C1 segment of cervical spinal cord (tissue), 14 donors: ENCODE data around the gene RBM11.
"Not testable (repeated sequence)": the region's sequence is repeated elsewhere in the genome, so short reads cannot be mapped to it uniquely, and the experiment has no call there.

Experiments used
- DNase-seq, 14 donors: peaks; one replicate each; lab custom pipeline; 2025; lab: John Stamatoyannopoulos, UW

The RBM11 gene

GRCh38 chr21:14215971-14216641, at the start of gene RBM11:
TSS of gene RBM11 (plus strand) at chr21:14216157. CDS start at chr21:14216187, 30 bp downstream.
- DNase-seq = peak in 11 of 14 donors; percentile 5 to 64 (median 34)

GRCh38 chr21:14166463-14167223, 49.3 kb upstream of the RBM11 start:
- DNase-seq = not testable (repeated sequence)

- no peak for DNase-seq
Observed at GRCh38 chr21:14206222-14206621, 9.7 kb upstream of the RBM11 start.

- DNase-seq = no peak
Observed at GRCh38 chr21:14210738-14211137, 5.2 kb upstream of the RBM11 start, which contains the start of gene LIPI. TSS of gene LIPI (minus strand) at chr21:14210955. CDS start at chr21:14210845, 110 bp downstream.

GRCh38 chr21:14213164-14213563, 2.8 kb upstream of the RBM11 start:
- no peak for DNase-seq

- no peak for DNase-seq
Observed at GRCh38 chr21:14223365-14223764, 7.4 kb downstream of the RBM11 start.

- no peak for DNase-seq
Observed at GRCh38 chr21:14229399-14229798, 13.4 kb downstream of the RBM11 start.

GRCh38 chr21:14235101-14235500, 19.1 kb downstream of the RBM11 start:
- DNase-seq = no peak

GRCh38 chr21:14236180-14236579, 20.2 kb downstream of the RBM11 start:
- DNase-seq = no peak

GRCh38 chr21:14239281-14239680, 23.3 kb downstream of the RBM11 start:
- no peak for DNase-seq

GRCh38 chr21:14241297-14241696, 25.3 kb downstream of the RBM11 start:
- DNase-seq = no peak

- no peak for DNase-seq
Observed at GRCh38 chr21:14243461-14243860, 27.5 kb downstream of the RBM11 start.

GRCh38 chr21:14243874-14244273, 27.9 kb downstream of the RBM11 start:
- DNase-seq = no peak

- no peak for DNase-seq
Observed at GRCh38 chr21:14244911-14245310, 29.0 kb downstream of the RBM11 start.

- no peak for DNase-seq
Observed at GRCh38 chr21:14245711-14246110, 29.8 kb downstream of the RBM11 start.

- DNase-seq = no peak
Observed at GRCh38 chr21:14251336-14251735, 35.4 kb downstream of the RBM11 start.

GRCh38 chr21:14259747-14260146, 43.8 kb downstream of the RBM11 start:
- no peak for DNase-seq

GRCh38 chr21:14260174-14260764, 44.3 kb downstream of the RBM11 start:
- no peak for DNase-seq

GRCh38 chr21:14262039-14262438, 46.1 kb downstream of the RBM11 start:
- DNase-seq = no peak

GRCh38 chr21:14263879-14264278, 47.9 kb downstream of the RBM11 start:
- no peak for DNase-seq

- DNase-seq = no peak
Observed at GRCh38 chr21:14265023-14265422, 49.1 kb downstream of the RBM11 start.

GRCh38 chr21:14267076-14267475, 51.1 kb downstream of the RBM11 start:
- no peak for DNase-seq

- no peak for DNase-seq
Observed at GRCh38 chr21:14270631-14271030, 54.7 kb downstream of the RBM11 start.
